GM23338 (cell line): ENCODE measurements around the gene CXADR.

Experiments used
- CREB1 ChIP-seq: fragments of 250-450 bp; sonication (Bioruptor Pico); IDR thresholded peaks from 2 replicates; pipeline ENCODE4 v1.5.0; 2020; ENCODE audit warnings: low read depth, mild to moderate bottlenecking, moderate library complexity
- CTCF ChIP-seq, 2 experiments: fragments of 200-600 bp in 1 of 2; sonication (generic) in 1 of 2; conservative IDR thresholded peaks; 2 replicates each; pipeline versions ENCODE4 v1.5.1 to v1.6.1; 2016 to 2017; ENCODE audit warnings: antibody characterized with exemption in 2 of 2, low read depth in 2 of 2, mild to moderate bottlenecking in 2 of 2, moderate library complexity in 1 of 2
- EZH2 ChIP-seq: fragments of 200-600 bp; sonication (generic); IDR thresholded peaks from one replicate; pipeline ENCODE4 v1.8.0; 2017; ENCODE audit warnings: antibody characterized with exemption, mild to moderate bottlenecking, low read depth; ENCODE audit not compliant: unreplicated experiment
- EZH2phosphoT487 ChIP-seq: fragments of 200-600 bp; sonication (generic); IDR thresholded peaks from one replicate; pipeline ENCODE4 v1.8.1; 2018; ENCODE audit warnings: antibody characterized with exemption; ENCODE audit not compliant: unreplicated experiment
- POLR2AphosphoS5 ChIP-seq: IDR thresholded peaks from 2 replicates; pipeline ENCODE4 v1.6.1; 2016; ENCODE audit warnings: antibody characterized with exemption, low read depth
- REST ChIP-seq: IDR thresholded peaks from one replicate; pipeline ENCODE4 v1.6.1; 2018; ENCODE audit warnings: antibody characterized with exemption; ENCODE audit not compliant: unreplicated experiment
- ZNF331 ChIP-seq: fragments of 250-450 bp; sonication (Bioruptor Pico); IDR thresholded peaks from 2 replicates; pipeline ENCODE4 v1.5.0; 2020; ENCODE audit warnings: low read depth, mild to moderate bottlenecking, moderate library complexity

DNA sequence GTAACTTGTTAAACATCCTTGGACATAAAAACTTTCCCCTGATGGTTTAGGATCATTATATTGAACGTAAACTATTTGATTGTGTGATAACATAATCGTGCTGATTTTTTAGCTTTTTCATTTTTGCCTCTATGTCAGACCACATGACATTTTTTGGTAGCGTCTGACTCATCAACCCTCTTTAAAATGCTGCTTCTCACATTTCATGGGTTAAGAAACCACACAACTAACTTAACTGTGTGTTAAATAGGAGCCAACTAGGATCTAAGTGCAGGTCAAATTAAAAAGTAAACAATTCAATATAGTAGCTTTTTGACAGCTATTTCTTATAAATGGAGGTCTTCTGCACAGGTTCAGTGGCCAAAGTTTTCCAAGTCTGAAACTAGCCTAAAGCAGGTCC is 90.0 kb downstream of the CXADR start:
- TF ChIP-seq CTCF (conservative IDR thresholded peaks at IDR 0.05; ENCODE audit: low read depth in 2 of 2) = no peak
- no peak for TF ChIP-seq EZH2
- TF ChIP-seq EZH2phosphoT487 = no peak
- TF ChIP-seq REST = no peak
- no peak for TF ChIP-seq POLR2AphosphoS5
- no peak for TF ChIP-seq ZNF331
- TF ChIP-seq CREB1 (CRISPR knock-in tag) = no peak
